ENCODE results near the gene BCAS3.

- TF ChIP-seq GATA2 (IDR thresholded peaks at IDR 0.05; ENCODE audit: low read depth, low read length) (no peak), GATA3 (IDR thresholded peaks at IDR 0.05; ENCODE audit: low read depth, low read length) (no peak)
Measured at GRCh38 chr17:60641810-60642220, 35.8 kb upstream of the BCAS3 start.

Data from SH-SY5Y (cell line).